ENCODE results near the gene RAD51.

GRCh38 chr15:40775740-40776536 lies 81.0 kb downstream of the RAD51 start:
- TF ChIP-seq POLR2A (IDR thresholded peaks at IDR 0.05) (no peak), POLR2AphosphoS5 (IDR thresholded peaks at IDR 0.05; ENCODE audit: insufficient read depth in 1 of 2, low read depth in 1 of 2) (no peak)
- TF ChIP-seq, protein P1, sequence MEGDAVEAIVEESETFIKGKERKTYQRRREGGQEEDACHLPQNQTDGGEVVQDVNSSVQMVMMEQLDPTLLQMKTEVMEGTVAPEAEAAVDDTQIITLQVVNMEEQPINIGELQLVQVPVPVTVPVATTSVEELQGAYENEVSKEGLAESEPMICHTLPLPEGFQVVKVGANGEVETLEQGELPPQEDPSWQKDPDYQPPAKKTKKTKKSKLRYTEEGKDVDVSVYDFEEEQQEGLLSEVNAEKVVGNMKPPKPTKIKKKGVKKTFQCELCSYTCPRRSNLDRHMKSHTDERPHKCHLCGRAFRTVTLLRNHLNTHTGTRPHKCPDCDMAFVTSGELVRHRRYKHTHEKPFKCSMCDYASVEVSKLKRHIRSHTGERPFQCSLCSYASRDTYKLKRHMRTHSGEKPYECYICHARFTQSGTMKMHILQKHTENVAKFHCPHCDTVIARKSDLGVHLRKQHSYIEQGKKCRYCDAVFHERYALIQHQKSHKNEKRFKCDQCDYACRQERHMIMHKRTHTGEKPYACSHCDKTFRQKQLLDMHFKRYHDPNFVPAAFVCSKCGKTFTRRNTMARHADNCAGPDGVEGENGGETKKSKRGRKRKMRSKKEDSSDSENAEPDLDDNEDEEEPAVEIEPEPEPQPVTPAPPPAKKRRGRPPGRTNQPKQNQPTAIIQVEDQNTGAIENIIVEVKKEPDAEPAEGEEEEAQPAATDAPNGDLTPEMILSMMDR (IDR thresholded peaks at IDR 0.05) = no peak
